ENCODE measurements around the gene MST1. TPM values are rescaled to one million over a fixed set of nuclear protein-coding genes. Genes with fewer than 3 reads are reported as not detected.

The MST1 gene
- total RNA-seq, 4 donors from 2014 or later: 1.7 to 4.7 (median 3.8) TPM

DNA sequence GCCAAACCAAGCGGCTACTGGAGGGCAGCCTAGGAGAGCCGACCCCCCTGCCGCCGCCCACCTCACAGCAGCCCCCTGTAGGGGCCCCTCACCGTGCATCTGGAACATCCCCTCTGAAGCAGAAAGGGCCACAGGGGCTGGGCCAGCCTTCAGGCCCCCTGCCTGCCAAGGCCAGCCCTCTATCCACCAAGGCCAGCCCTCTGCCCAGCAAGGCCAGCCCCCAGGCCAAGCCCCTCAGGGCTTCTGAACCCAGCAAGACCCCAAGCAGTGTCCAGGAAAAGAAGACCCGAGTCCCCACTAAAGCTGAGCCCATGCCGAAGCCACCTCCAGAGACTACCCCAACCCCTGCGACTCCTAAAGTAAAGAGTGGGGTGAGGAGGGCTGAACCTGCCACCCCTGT, 38.6 kb downstream of the MST1 start:
- 75% methylated on average over 8 of the region's 8 CpGs for WGBS
- no peaks in the 10 kb centered on the region for H3K36me3 ChIP-seq
- peaks cover 0 to 9% (median 0%) of the 10 kb centered on the region in 4 donors for H3K4me1 ChIP-seq
- DNase-seq (ENCODE audit: extremely low spot score): no peak
- H3K9me3 ChIP-seq: no peaks in the 10 kb centered on the region
- no peak overlapping the region for H3K4me3 ChIP-seq
- TF ChIP-seq EP300 (IDR thresholded peaks at IDR 0.05): no peak
- TF ChIP-seq POLR2A (IDR thresholded peaks at IDR 0.05; ENCODE audit: low read depth): no peak
- TF ChIP-seq POLR2AphosphoS5 (IDR thresholded peaks at IDR 0.05): no peak
- TF ChIP-seq, protein P1, sequence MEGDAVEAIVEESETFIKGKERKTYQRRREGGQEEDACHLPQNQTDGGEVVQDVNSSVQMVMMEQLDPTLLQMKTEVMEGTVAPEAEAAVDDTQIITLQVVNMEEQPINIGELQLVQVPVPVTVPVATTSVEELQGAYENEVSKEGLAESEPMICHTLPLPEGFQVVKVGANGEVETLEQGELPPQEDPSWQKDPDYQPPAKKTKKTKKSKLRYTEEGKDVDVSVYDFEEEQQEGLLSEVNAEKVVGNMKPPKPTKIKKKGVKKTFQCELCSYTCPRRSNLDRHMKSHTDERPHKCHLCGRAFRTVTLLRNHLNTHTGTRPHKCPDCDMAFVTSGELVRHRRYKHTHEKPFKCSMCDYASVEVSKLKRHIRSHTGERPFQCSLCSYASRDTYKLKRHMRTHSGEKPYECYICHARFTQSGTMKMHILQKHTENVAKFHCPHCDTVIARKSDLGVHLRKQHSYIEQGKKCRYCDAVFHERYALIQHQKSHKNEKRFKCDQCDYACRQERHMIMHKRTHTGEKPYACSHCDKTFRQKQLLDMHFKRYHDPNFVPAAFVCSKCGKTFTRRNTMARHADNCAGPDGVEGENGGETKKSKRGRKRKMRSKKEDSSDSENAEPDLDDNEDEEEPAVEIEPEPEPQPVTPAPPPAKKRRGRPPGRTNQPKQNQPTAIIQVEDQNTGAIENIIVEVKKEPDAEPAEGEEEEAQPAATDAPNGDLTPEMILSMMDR (IDR thresholded peaks at IDR 0.05): no peak
- intact Hi-C loops (cut with DNase I): no loop called here
- no peaks in the 10 kb centered on the region for H3K27me3 ChIP-seq
- H3K27ac ChIP-seq (replicated peaks in 1 of 4): no peak overlapping the region

DNA sequence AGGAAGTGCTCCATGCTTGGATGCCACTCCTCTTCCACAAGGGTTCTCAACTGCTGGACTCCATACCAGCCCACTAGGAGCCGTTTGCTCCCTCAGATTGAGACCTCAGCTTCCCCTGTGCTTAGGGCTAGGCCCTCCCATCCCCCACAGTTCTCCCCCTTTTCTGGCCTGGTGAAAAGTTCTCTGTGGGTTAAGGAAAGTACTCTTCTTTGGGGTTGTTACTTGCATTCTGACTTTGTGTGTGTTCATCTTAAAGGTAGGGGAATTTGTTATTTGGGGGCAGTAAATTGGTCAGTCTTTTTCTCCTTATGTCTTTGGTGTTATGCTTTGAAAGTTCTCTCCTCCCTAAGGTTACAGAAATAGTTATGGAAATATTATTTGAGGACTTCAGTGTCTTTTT, 39.1 kb downstream of the MST1 start:
- TF ChIP-seq POLR2AphosphoS5 (IDR thresholded peaks at IDR 0.05): no peak
- TF ChIP-seq POLR2A (IDR thresholded peaks at IDR 0.05; ENCODE audit: low read depth): no peak
- TF ChIP-seq EP300 (IDR thresholded peaks at IDR 0.05): no peak
- TF ChIP-seq, protein P1 (IDR thresholded peaks at IDR 0.05): no peak
- no peak for DNase-seq (ENCODE audit: extremely low spot score)
- H3K27ac ChIP-seq (replicated peaks in 1 of 4): no peak overlapping the region
- no peaks in the 10 kb centered on the region for H3K36me3 ChIP-seq
- 78% methylated on average over 1 of the region's 1 CpG for WGBS
- no peaks in the 10 kb centered on the region for H3K9me3 ChIP-seq
- H3K4me3 ChIP-seq: no peak overlapping the region
- intact Hi-C loops (cut with DNase I): no loop called here
- peaks cover 0 to 9% (median 0%) of the 10 kb centered on the region in 4 donors for H3K4me1 ChIP-seq
- H3K27me3 ChIP-seq: no peaks in the 10 kb centered on the region

DNA sequence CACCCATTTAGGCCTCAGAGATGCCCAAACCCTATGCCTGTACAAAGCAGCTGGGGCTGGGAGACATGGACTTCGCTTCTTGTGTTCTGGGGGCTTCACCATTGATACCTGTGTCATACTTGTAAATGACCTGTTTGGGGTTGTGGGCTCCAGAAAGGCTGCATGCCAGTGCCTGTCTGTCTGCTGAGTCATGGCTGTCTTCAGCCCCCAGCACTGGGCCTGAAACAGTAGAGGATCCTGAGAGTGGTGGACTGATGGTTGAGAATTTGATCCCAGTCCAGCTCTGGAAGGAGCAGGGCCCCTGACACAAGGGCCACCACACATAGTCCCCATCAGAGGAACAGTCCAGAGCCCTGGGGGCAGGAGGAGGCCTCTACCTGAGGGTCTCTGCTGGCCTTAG, 39.7 kb downstream of the MST1 start:
- Histone ChIP-seq H3K4me3 (no peak overlapping the region), H3K9me3 (no peaks in the 10 kb centered on the region), H3K27me3 (no peaks in the 10 kb centered on the region), H3K4me1 (peaks cover 0 to 9% (median 0%) of the 10 kb centered on the region in 4 donors), H3K36me3 (no peaks in the 10 kb centered on the region), H3K27ac (replicated peaks in 1 of 4) (no peak overlapping the region)
- TF ChIP-seq EP300 (IDR thresholded peaks at IDR 0.05): no peak
- intact Hi-C loops (cut with DNase I): no loop called here
- 100% methylated on average over 1 of the region's 1 CpG for WGBS
- no peak for DNase-seq (ENCODE audit: extremely low spot score)

DNA sequence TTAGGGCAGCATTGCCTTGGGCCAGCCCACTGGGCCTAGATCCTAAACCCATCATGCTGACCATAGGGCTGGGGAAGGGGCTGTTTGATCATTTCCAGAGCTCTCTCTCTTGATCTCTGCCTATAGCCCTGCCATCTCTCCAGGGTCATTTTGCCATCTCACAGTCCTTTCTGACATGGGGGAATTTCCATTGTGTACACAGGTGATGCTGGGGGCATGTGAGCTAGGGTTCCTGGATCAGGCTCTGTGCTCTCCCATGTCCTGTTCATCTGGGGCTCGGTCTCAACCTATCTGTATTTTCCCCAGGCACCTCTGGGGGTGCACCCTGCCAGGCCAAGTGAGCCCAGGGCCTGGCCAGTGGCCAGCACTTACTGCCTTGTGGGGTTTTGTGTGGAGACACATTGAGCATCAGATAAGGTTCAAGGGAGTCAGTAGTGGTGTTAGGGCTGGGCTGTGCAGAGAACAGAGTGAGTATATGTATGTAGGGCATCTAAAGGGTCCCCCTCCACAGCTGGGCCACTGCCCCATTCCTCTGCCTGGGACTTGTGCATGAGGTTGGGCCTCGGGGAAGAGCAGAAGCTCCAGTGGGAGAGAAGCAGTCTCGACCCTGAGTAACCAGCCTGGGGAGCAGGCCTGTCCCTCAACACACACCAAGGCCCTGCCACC, 40.8 kb downstream of the MST1 start:
- Histone ChIP-seq H3K27me3 (no peaks in the 10 kb centered on the region), H3K27ac (replicated peaks in 1 of 4) (no peak overlapping the region), H3K9me3 (no peaks in the 10 kb centered on the region), H3K4me1 (peaks cover 0 to 9% (median 0%) of the 10 kb centered on the region in 4 donors), H3K36me3 (no peaks in the 10 kb centered on the region), H3K4me3 (no peak overlapping the region)
- DNase-seq (ENCODE audit: extremely low spot score): no peak
- no peak for TF ChIP-seq EP300 (IDR thresholded peaks at IDR 0.05)
- no peak for TF ChIP-seq POLR2AphosphoS5 (IDR thresholded peaks at IDR 0.05)
- TF ChIP-seq POLR2A (IDR thresholded peaks at IDR 0.05; ENCODE audit: low read depth): no peak
- TF ChIP-seq, protein P1 (IDR thresholded peaks at IDR 0.05): no peak
- 71% methylated on average over 2 of the region's 3 CpGs for WGBS
- intact Hi-C loops (cut with DNase I): no loop called here

DNA sequence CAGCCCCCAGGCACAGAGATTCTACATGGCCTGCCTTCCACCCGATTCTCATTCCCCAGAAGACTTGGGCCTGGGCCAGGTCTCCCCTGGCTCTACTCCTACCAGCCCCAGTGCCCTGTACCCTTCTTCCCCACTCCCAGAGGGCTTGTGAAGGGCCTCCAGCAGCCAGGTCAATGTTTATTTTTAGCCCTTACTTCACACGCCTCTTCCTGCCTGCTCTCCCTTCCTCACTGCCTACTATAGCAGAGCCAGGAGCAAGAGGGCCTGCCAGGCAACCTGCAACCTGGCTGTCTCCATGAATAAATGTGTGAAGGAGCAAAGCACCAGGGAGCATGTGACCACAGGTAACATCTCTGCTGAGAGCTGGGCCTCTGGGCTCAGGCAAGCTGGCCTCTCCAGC, 41.5 kb downstream of the MST1 start:
- intact Hi-C loops (cut with DNase I): no loop called here
- no peak overlapping the region for H3K27ac ChIP-seq (replicated peaks in 1 of 4)

More for the DNA sequence above, 41.5 kb downstream of the MST1 start:
- Histone ChIP-seq H3K9me3 (no peaks in the 10 kb centered on the region), H3K27me3 (no peaks in the 10 kb centered on the region), H3K36me3 (peaks cover 0 to 3% (median 1%) of the 10 kb centered on the region in 4 donors), H3K4me1 (peaks cover 0 to 9% (median 0%) of the 10 kb centered on the region in 4 donors), H3K4me3 (no peak overlapping the region)
- TF ChIP-seq POLR2AphosphoS5 (IDR thresholded peaks at IDR 0.05) (no peak), POLR2A (IDR thresholded peaks at IDR 0.05; ENCODE audit: low read depth) (no peak), EP300 (IDR thresholded peaks at IDR 0.05) (no peak)
- TF ChIP-seq, protein P1 (IDR thresholded peaks at IDR 0.05): no peak
- DNase-seq (ENCODE audit: extremely low spot score): no peak
- 64% methylated on average over 2 of the region's 2 CpGs for WGBS

Data from esophagus muscularis mucosa (tissue), 4 donors.